Measurements from ENCODE around the gene ROBO1.
"Not testable (repeated sequence)": the region's sequence is repeated elsewhere in the genome, so short reads cannot be mapped to it uniquely, and the experiment has no call there.

The ROBO1 gene

GRCh38 chr3:78687520-78687919 lies 1080.3 kb downstream of the ROBO1 start:
- DNase-seq (ENCODE audit: low spot score), result no peak

GRCh38 chr3:78683284-78683683 lies 1084.5 kb downstream of the ROBO1 start:
- DNase-seq (ENCODE audit: low spot score), result no peak

GRCh38 chr3:78675119-78675805 lies 1092.5 kb downstream of the ROBO1 start:
- DNase-seq (ENCODE audit: low spot score), result not testable (repeated sequence)

GRCh38 chr3:78670746-78671145 lies 1097.1 kb downstream of the ROBO1 start:
- DNase-seq (ENCODE audit: low spot score), result no peak

- DNase-seq (ENCODE audit: low spot score), result no peak
Observed at GRCh38 chr3:78670094-78670493, 1097.7 kb downstream of the ROBO1 start.

- DNase-seq (ENCODE audit: low spot score), result no peak
Observed at GRCh38 chr3:78668302-78668701, 1099.5 kb downstream of the ROBO1 start.

GRCh38 chr3:78666470-78666800 lies 1101.4 kb downstream of the ROBO1 start:
- no peak for DNase-seq (ENCODE audit: low spot score)

- no peak for DNase-seq (ENCODE audit: low spot score)
Observed at GRCh38 chr3:78665776-78666469, 1101.9 kb downstream of the ROBO1 start.

GRCh38 chr3:78665101-78665500 lies 1102.7 kb downstream of the ROBO1 start:
- DNase-seq (ENCODE audit: low spot score), result no peak

- DNase-seq (ENCODE audit: low spot score), result no peak
Observed at GRCh38 chr3:78660957-78661356, 1106.8 kb downstream of the ROBO1 start.

- peak; percentile 48 for DNase-seq (ENCODE audit: low spot score)
Observed at GRCh38 chr3:78659386-78659987, 1108.3 kb downstream of the ROBO1 start.

- DNase-seq (ENCODE audit: low spot score), result no peak
Observed at GRCh38 chr3:78647726-78648125, 1120.1 kb downstream of the ROBO1 start.

- DNase-seq (ENCODE audit: low spot score), result peak; percentile 80
Observed at GRCh38 chr3:78645628-78646310, 1122.0 kb downstream of the ROBO1 start.

- no peak for DNase-seq (ENCODE audit: low spot score)
Observed at GRCh38 chr3:78644847-78645246, 1123.0 kb downstream of the ROBO1 start.

GRCh38 chr3:78642226-78643035 lies 1125.4 kb downstream of the ROBO1 start:
- DNase-seq (ENCODE audit: low spot score), result no peak

GRCh38 chr3:78641703-78642102 lies 1126.1 kb downstream of the ROBO1 start:
- no peak for DNase-seq (ENCODE audit: low spot score)

- DNase-seq (ENCODE audit: low spot score), result no peak
Observed at GRCh38 chr3:78634316-78634715, 1133.5 kb downstream of the ROBO1 start.

- DNase-seq (ENCODE audit: low spot score), result no peak
Observed at GRCh38 chr3:78633626-78634025, 1134.2 kb downstream of the ROBO1 start.

- no peak for DNase-seq (ENCODE audit: low spot score)
Observed at GRCh38 chr3:78632925-78633553, 1134.8 kb downstream of the ROBO1 start.

GRCh38 chr3:78629544-78629943 lies 1138.3 kb downstream of the ROBO1 start:
- DNase-seq (ENCODE audit: low spot score), result no peak

GRCh38 chr3:78621061-78621716 lies 1146.6 kb downstream of the ROBO1 start:
- DNase-seq (ENCODE audit: low spot score), result no peak

All from RKO (cell line).